Measurements from ENCODE around the gene SPEM1. TPM values are rescaled to one million over a fixed set of nuclear protein-coding genes. Genes with fewer than 3 reads are reported as not detected.
A peak's percentile ranks its signal among the peaks of the same experiment; 100 is the strongest.

SPEM1 gene
- total and polyA plus RNA-seq, 2 of the 13 experiments (the other 11 are each of a cell fraction or from before 2014, with no cell fraction given) = not detected

- TF ChIP-seq DRAP1 (CRISPR knock-in tag; IDR thresholded peaks at IDR 0.05) (peak; percentile 85), KDM5A (IDR thresholded peaks at IDR 0.05; ENCODE audit: borderline replicate concordance, low read length) (no peak), FLYWCH1 (CRISPR knock-in tag; IDR thresholded peaks at IDR 0.05) (no peak), SRF (IDR thresholded peaks at IDR 0.05; ENCODE audit: low read depth, low read length) (no peak), ZNF704 (CRISPR knock-in tag; IDR thresholded peaks at IDR 0.05; ENCODE audit: borderline replicate concordance) (no peak), ZNF891 (CRISPR knock-in tag; IDR thresholded peaks at IDR 0.05) (peak; percentile 45; the same call in 1 of the 2 replicates), KLF9 (CRISPR knock-in tag; IDR thresholded peaks at IDR 0.05; ENCODE audit: low read depth) (no peak), NFE2L1 (CRISPR knock-in tag; IDR thresholded peaks at IDR 0.05; ENCODE audit: borderline replicate concordance) (no peak), ZNF33B (CRISPR knock-in tag; IDR thresholded peaks at IDR 0.05) (no peak), SRSF4 (IDR thresholded peaks at IDR 0.05; ENCODE audit: low read depth, low read length, poor library complexity, severe bottlenecking) (no peak), RFX1 (IDR thresholded peaks at IDR 0.05) (no peak), MYNN (CRISPR knock-in tag; IDR thresholded peaks at IDR 0.05; ENCODE audit: low read depth) (no peak), KDM2A (CRISPR knock-in tag; IDR thresholded peaks at IDR 0.05; ENCODE audit: borderline replicate concordance, low read depth) (peak; percentile 56; the same call in 1 of the 2 replicates), FOXO1 (CRISPR knock-in tag; IDR thresholded peaks at IDR 0.05) (no peak), ARHGAP35 (CRISPR knock-in tag; IDR thresholded peaks at IDR 0.05; ENCODE audit: borderline replicate concordance) (no peak), NCOA1 (CRISPR knock-in tag; IDR thresholded peaks at IDR 0.05) (no peak), HMGA1 (CRISPR knock-in tag; conservative IDR thresholded peaks at IDR 0.05) (no peak), RBM22 (optimal IDR thresholded peaks at IDR 0.05; ENCODE audit: low read length) (no peak), SKIL (CRISPR knock-in tag; IDR thresholded peaks at IDR 0.05; ENCODE audit: borderline replicate concordance) (no peak)
These were observed 39.1 kb upstream of the SPEM1 start, which contains the start of gene TNK1 (continued) for GRCh38 chr17:7380855-7381683.
